Liver (tissue), 3 donors: ENCODE results near the gene NSUN4.

Source experiments
- GABPA ChIP-seq, 2 donors: IDR thresholded peaks in 1 of 2; conservative IDR thresholded peaks in 1 of 2; 2 replicates each; pipeline ENCODE4 v1.6.1; 2016; ENCODE audit warnings: antibody characterized with exemption in 2 of 2, mild to moderate bottlenecking in 1 of 2, moderate library complexity in 1 of 2
- HNF4G ChIP-seq: IDR thresholded peaks from 2 replicates; pipeline ENCODE4 v1.6.1; 2016; ENCODE audit warnings: antibody characterized with exemption
- RAD21 ChIP-seq, 2 donors: IDR thresholded peaks; 2 replicates each; pipeline ENCODE4 v1.6.1; 2016; ENCODE audit warnings: antibody characterized with exemption in 2 of 2, mild to moderate bottlenecking in 2 of 2
- SP1 ChIP-seq: IDR thresholded peaks from 2 replicates; pipeline ENCODE4 v1.6.1; 2018; ENCODE audit warnings: antibody characterized with exemption, mild to moderate bottlenecking
- YY1 ChIP-seq: IDR thresholded peaks from 2 replicates; pipeline ENCODE4 v1.6.1; 2016; ENCODE audit warnings: antibody characterized with exemption, mild to moderate bottlenecking
- TF ChIP-seq, protein P1 (sequence below): fragments of 150-350 bp; IDR thresholded peaks from 2 replicates; pipeline ENCODE4 v1.5.1; 2017; ENCODE audit warnings: improper control_type of control experiment, low read depth, low read length; ENCODE audit not compliant: missing input control
- TF ChIP-seq, protein P2 (sequence below): IDR thresholded peaks from 2 replicates; pipeline ENCODE4 v1.6.1; 2016; ENCODE audit warnings: antibody characterized with exemption
- TF ChIP-seq, protein P3 (sequence below): IDR thresholded peaks from 2 replicates; pipeline ENCODE4 v1.6.1; 2016; ENCODE audit warnings: antibody characterized with exemption
- donor health status: healthy.
- donor health status: healthy.

DNA sequence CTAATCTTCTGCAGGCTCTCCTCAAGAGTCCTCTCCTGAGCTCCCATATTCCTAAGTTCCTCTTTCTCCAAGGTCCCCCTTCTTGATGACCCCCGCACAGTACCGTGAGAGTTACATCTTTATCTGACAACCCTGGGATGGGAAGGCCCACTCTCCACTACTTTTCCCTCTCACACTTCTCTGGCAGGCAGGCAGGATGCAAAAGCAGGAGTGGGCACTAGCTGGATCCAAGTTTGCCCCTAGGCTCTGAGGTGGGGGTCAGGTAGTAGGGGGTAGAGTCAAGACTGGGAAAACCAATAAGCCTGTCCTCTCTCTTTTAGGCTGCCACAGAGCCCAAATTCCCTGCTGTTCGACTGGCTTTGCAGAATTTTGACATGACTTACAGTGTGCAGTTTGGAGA lies 3.9 kb downstream of the NSUN4 start:
- TF ChIP-seq, protein P1, sequence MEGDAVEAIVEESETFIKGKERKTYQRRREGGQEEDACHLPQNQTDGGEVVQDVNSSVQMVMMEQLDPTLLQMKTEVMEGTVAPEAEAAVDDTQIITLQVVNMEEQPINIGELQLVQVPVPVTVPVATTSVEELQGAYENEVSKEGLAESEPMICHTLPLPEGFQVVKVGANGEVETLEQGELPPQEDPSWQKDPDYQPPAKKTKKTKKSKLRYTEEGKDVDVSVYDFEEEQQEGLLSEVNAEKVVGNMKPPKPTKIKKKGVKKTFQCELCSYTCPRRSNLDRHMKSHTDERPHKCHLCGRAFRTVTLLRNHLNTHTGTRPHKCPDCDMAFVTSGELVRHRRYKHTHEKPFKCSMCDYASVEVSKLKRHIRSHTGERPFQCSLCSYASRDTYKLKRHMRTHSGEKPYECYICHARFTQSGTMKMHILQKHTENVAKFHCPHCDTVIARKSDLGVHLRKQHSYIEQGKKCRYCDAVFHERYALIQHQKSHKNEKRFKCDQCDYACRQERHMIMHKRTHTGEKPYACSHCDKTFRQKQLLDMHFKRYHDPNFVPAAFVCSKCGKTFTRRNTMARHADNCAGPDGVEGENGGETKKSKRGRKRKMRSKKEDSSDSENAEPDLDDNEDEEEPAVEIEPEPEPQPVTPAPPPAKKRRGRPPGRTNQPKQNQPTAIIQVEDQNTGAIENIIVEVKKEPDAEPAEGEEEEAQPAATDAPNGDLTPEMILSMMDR, result no peak
- TF ChIP-seq, protein P2, sequence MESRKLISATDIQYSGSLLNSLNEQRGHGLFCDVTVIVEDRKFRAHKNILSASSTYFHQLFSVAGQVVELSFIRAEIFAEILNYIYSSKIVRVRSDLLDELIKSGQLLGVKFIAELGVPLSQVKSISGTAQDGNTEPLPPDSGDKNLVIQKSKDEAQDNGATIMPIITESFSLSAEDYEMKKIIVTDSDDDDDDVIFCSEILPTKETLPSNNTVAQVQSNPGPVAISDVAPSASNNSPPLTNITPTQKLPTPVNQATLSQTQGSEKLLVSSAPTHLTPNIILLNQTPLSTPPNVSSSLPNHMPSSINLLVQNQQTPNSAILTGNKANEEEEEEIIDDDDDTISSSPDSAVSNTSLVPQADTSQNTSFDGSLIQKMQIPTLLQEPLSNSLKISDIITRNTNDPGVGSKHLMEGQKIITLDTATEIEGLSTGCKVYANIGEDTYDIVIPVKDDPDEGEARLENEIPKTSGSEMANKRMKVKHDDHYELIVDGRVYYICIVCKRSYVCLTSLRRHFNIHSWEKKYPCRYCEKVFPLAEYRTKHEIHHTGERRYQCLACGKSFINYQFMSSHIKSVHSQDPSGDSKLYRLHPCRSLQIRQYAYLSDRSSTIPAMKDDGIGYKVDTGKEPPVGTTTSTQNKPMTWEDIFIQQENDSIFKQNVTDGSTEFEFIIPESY, result no peak
- TF ChIP-seq YY1 (no peak), SP1 (no peak), GABPA (IDR thresholded peaks at IDR 0.05 in 1 of 2, conservative IDR thresholded peaks at IDR 0.05 in 1 of 2) (no peak), RAD21 (IDR thresholded peaks at IDR 0.05) (no peak), HNF4G (no peak)
- TF ChIP-seq, protein P3, sequence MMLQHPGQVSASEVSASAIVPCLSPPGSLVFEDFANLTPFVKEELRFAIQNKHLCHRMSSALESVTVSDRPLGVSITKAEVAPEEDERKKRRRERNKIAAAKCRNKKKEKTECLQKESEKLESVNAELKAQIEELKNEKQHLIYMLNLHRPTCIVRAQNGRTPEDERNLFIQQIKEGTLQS, result no peak
